SH-SY5Y (cell line): ENCODE measurements around the gene CHRDL2.

Experiments
- GATA2 ChIP-seq: IDR thresholded peaks from 2 replicates; pipeline ENCODE4 v1.6.1; 2011; ENCODE audit warnings: mild to moderate bottlenecking, low read depth, low read length
- GATA3 ChIP-seq: IDR thresholded peaks from 2 replicates; pipeline ENCODE4 v1.6.1; 2011; ENCODE audit warnings: low read depth, mild to moderate bottlenecking, low read length, moderate library complexity

DNA sequence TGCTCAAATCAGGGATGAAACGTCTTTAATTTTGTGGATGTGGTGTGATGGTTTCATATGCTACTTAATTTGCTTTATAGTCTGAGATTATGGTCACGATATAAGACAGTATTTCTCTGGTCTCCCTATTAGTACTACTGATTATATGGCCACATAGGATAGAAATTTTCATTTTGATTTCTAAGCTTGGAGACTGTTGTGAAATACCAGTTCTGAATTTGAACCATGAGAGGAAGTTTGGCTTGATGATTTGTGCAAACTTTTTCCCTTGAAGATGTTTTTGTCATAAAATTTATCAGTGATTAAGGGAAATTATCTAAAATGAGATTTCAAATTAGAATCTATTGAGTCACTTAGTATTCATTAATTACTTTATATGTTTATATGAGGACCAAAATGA is 20.1 kb upstream of the CHRDL2 start:
- TF ChIP-seq GATA3 (no peak), GATA2 (no peak)
